GM19099 (cell line): ENCODE data around the gene PPDPF.

Source experiments
- POLR2A ChIP-seq: IDR thresholded peaks from 3 replicates; pipeline ENCODE4 v1.6.1; 2011; ENCODE audit warnings: low read depth; ENCODE audit not compliant: insufficient read length; ENCODE audit errors: extremely low read depth

PPDPF gene

GRCh38 chr20:63495167-63495720, 25.3 kb upstream of the PPDPF start:
- no peak for TF ChIP-seq POLR2A

- TF ChIP-seq POLR2A, result no peak
Measured at GRCh38 chr20:63495741-63496595, 24.6 kb upstream of the PPDPF start.

- no peak for TF ChIP-seq POLR2A
Measured at GRCh38 chr20:63496596-63497120, 23.9 kb upstream of the PPDPF start.

- no peak for TF ChIP-seq POLR2A
Measured at GRCh38 chr20:63497138-63497945, 23.2 kb upstream of the PPDPF start.

GRCh38 chr20:63497946-63498935, 22.3 kb upstream of the PPDPF start:
- no peak for TF ChIP-seq POLR2A

- no peak for TF ChIP-seq POLR2A
Measured at GRCh38 chr20:63498960-63499337, 21.6 kb upstream of the PPDPF start, which contains the start of gene EEF1A2. Gene EEF1A2 (minus strand): TSS chr20:63499083. CDS start chr20:63497763, 1,320 bp downstream.

GRCh38 chr20:63499338-63499969, 21.1 kb upstream of the PPDPF start:
- TF ChIP-seq POLR2A, result no peak

GRCh38 chr20:63500151-63500901, 20.2 kb upstream of the PPDPF start:
- TF ChIP-seq POLR2A, result no peak

- TF ChIP-seq POLR2A, result no peak
Measured at GRCh38 chr20:63500902-63501817, 19.4 kb upstream of the PPDPF start.

- no peak for TF ChIP-seq POLR2A
Measured at GRCh38 chr20:63501818-63502670, 18.5 kb upstream of the PPDPF start.

GRCh38 chr20:63502671-63503172, 17.8 kb upstream of the PPDPF start:
- no peak for TF ChIP-seq POLR2A
